Endothelial cell of umbilical vein (primary cell): ENCODE measurements around the gene C6orf89. TPM values are rescaled to one million over a fixed set of nuclear protein-coding genes. Genes with fewer than 3 reads are reported as not detected.

ENCODE experiments used
- BruUV-seq: library from RNA; stranded (reverse); fragments of 400-500 nt; replicated peaks from 2 replicates; lab custom pipeline; 2021; lab: Mats Ljungman, UMichigan
- CTCF ChIA-PET: fragments of 300-600, 350-600 bp; sonication (Branson Sonifier 250); formaldehyde crosslinking; loops from one replicate; lab custom pipeline; 2021; ENCODE audit warnings: antibody characterized with exemption, inconsistent platforms; lab: Charles Lee
- POLR2A ChIA-PET: fragments of 300-600, 350-600 bp; sonication (Branson Sonifier 250); formaldehyde crosslinking; loops from one replicate; lab custom pipeline; 2021; ENCODE audit warnings: antibody characterized with exemption, inconsistent platforms; lab: Charles Lee
- DNase-seq: peaks from one replicate; pipeline ENCODE4 v3.0.0-alpha.2; 2011; ENCODE audit warnings: low read depth, low spot score
- FAIRE-seq: peaks from 2 replicates; lab custom pipeline; 2011; peaks lifted over from hg19 to GRCh38; lab: Jason Lieb, UNC
- H2AFZ ChIP-seq: 2 replicates; pipeline ENCODE4 v1.6.0; 2012; ENCODE audit warnings: low read depth, low read length, control low read depth, inconsistent platforms
- H3K27ac ChIP-seq: 2 replicates; pipeline ENCODE4 v1.5.1; 2011; ENCODE audit warnings: low read depth, mild to moderate bottlenecking, control low read depth, low read length, moderate library complexity; ENCODE audit not compliant: insufficient read depth
- H3K27me3 ChIP-seq, 2 experiments: 2 replicates each; pipeline versions ENCODE4 v1.6.0 to v1.6.1; 2011; ENCODE audit warnings: low read length in 2 of 2, mixed read lengths in 1 of 2; ENCODE audit not compliant: control insufficient read depth in 2 of 2, insufficient read depth in 2 of 2
- H3K36me3 ChIP-seq, 2 experiments: 2 replicates in 1 of 2; 3 replicates in 1 of 2; pipeline ENCODE4 v1.5.1; 2011; ENCODE audit warnings: low read length in 2 of 2, mild to moderate bottlenecking in 1 of 2, moderate library complexity in 1 of 2; ENCODE audit not compliant: control insufficient read depth in 2 of 2, insufficient read depth in 2 of 2; ENCODE audit errors: extremely low read depth in 1 of 2
- H3K4me1 ChIP-seq: 3 replicates; pipeline ENCODE4 v1.5.1; 2011; ENCODE audit warnings: mild to moderate bottlenecking, low read length; ENCODE audit not compliant: control insufficient read depth, insufficient read depth; ENCODE audit errors: extremely low read depth
- H3K4me2 ChIP-seq: 2 replicates; pipeline ENCODE4 v1.6.1; 2011; ENCODE audit warnings: low read length, control low read depth, mixed read lengths; ENCODE audit not compliant: insufficient read depth
- H3K4me3 ChIP-seq, 3 experiments: fragments of 200-600 bp in 1 of 3; sonication (generic), shearing (Covaris generic) in 1 of 3; replicated peaks in 1 of 3; 2 replicates each; pipeline ENCODE4 v1.5.1; 2011 to 2016; ENCODE audit warnings: control low read depth in 3 of 3, low read length in 3 of 3, mild to moderate bottlenecking in 2 of 3, inconsistent platforms in 1 of 3, low read depth in 1 of 3, moderate library complexity in 1 of 3; ENCODE audit not compliant: insufficient read depth in 1 of 3
- H3K79me2 ChIP-seq: 2 replicates; pipeline ENCODE4 v1.6.0; 2012; ENCODE audit warnings: low read length, inconsistent platforms; ENCODE audit not compliant: control insufficient read depth, insufficient read depth
- H3K9ac ChIP-seq: replicated peaks from 2 replicates; pipeline ENCODE3; 2011; ENCODE audit warnings: low read length, control low read depth; ENCODE audit not compliant: insufficient read depth; ENCODE audit errors: extremely low read depth
- H3K9me1 ChIP-seq: replicated peaks from 3 replicates; pipeline ENCODE4 v1.6.0; 2011; ENCODE audit warnings: mild to moderate bottlenecking, low read length; ENCODE audit not compliant: control insufficient read depth, insufficient read depth; ENCODE audit errors: extremely low read depth
- H3K9me3 ChIP-seq: replicated peaks from 2 replicates; pipeline ENCODE4 v1.5.1; 2012; ENCODE audit warnings: low read length, inconsistent platforms; ENCODE audit not compliant: control insufficient read depth, insufficient read depth
- H4K20me1 ChIP-seq: replicated peaks from 2 replicates; pipeline ENCODE3; 2011; ENCODE audit warnings: mild to moderate bottlenecking, low read length; ENCODE audit not compliant: control insufficient read depth, insufficient read depth; ENCODE audit errors: extremely low read depth
- EZH2 ChIP-seq: IDR thresholded peaks from 2 replicates; pipeline ENCODE4 v1.6.1; 2012; ENCODE audit warnings: borderline replicate concordance, low read depth, mild to moderate bottlenecking, moderate library complexity, low read length, inconsistent platforms; ENCODE audit not compliant: severe bottlenecking
- FOS ChIP-seq: IDR thresholded peaks from 2 replicates; pipeline ENCODE4 v1.6.1; 2011; ENCODE audit warnings: mild to moderate bottlenecking, low read length, moderate library complexity, borderline replicate concordance; ENCODE audit not compliant: insufficient read depth
- GATA2 ChIP-seq: IDR thresholded peaks from 2 replicates; pipeline ENCODE4 v1.7.0; 2011; ENCODE audit warnings: low read depth, mild to moderate bottlenecking, moderate library complexity, mixed read lengths, low read length; ENCODE audit not compliant: insufficient read length, insufficient read depth
- JUN ChIP-seq: IDR thresholded peaks from 2 replicates; pipeline ENCODE4 v1.6.1; 2011; ENCODE audit warnings: borderline replicate concordance, low read depth; ENCODE audit not compliant: insufficient read length, insufficient read depth
- MYC ChIP-seq: IDR thresholded peaks from one replicate; pipeline ENCODE4 v1.6.1; 2011; ENCODE audit warnings: mild to moderate bottlenecking, low read depth, low read length
- POLR2A ChIP-seq: IDR thresholded peaks from 2 replicates; pipeline ENCODE4 v1.6.1; 2012; ENCODE audit warnings: low read depth, mild to moderate bottlenecking, control low read depth, low read length
- POLR2AphosphoS5 ChIP-seq: IDR thresholded peaks from 2 replicates; pipeline ENCODE4 v1.6.1; 2012; ENCODE audit warnings: low read depth, mild to moderate bottlenecking, control low read depth, low read length, moderate library complexity; ENCODE audit not compliant: insufficient read depth
- dilution Hi-C: fragments of 300-500 bp; cut with MboI; formaldehyde crosslinking; loops from one replicate; pipeline ENCODE4 v1.15.0; 2019; ENCODE audit warnings: low sequenced_read_pairs; ENCODE audit not compliant: extremely low pct_ligation_motif_present
- intact Hi-C: fragments of 100-400 bp; cut with micrococcal nuclease; formaldehyde crosslinking; loops from one replicate; pipeline ENCODE4 v1.10.0; 2022
- polyA plus RNA-seq, 4 experiments: library from polyadenylated mRNA; depleted of rRNA in 3 of 4; stranded (reverse) in 3 of 4; unstranded in 1 of 4; fragments of >200 nt; gene quantifications; 2 replicates each; pipeline versions ENCODE4 v1.2.1 to v1.2.3, GENCODE V29; 2011 to 2012; ENCODE audit warnings: missing spikeins in 1 of 4
- total RNA-seq: library from RNA; stranded (reverse); gene quantifications from 2 replicates; pipeline ENCODE4 v1.2.3, GENCODE V29; 2021
- TF ChIP-seq, protein P1 (sequence below), 2 donors: IDR thresholded peaks; 1 replicate in 1 of 2; 2 replicates in 1 of 2; pipeline ENCODE4 v1.5.1; 2011; ENCODE audit warnings: low read length in 2 of 2, mild to moderate bottlenecking in 2 of 2, moderate library complexity in 2 of 2, control low read depth in 1 of 2, inconsistent platforms in 1 of 2, low read depth in 1 of 2; ENCODE audit not compliant: insufficient read depth in 1 of 2; ENCODE audit errors: extremely low read depth in 1 of 2
- TF ChIP-seq, protein P2 (sequence below): IDR thresholded peaks from 2 replicates; pipeline ENCODE4 v1.6.1; 2011; ENCODE audit not compliant: insufficient read depth, insufficient read length

Gene C6orf89
- total and polyA plus RNA-seq, 2 donors (not counting 3 experiments of a cell fraction or from before 2014, with no cell fraction given): 18.2 to 34.0 TPM

DNA sequence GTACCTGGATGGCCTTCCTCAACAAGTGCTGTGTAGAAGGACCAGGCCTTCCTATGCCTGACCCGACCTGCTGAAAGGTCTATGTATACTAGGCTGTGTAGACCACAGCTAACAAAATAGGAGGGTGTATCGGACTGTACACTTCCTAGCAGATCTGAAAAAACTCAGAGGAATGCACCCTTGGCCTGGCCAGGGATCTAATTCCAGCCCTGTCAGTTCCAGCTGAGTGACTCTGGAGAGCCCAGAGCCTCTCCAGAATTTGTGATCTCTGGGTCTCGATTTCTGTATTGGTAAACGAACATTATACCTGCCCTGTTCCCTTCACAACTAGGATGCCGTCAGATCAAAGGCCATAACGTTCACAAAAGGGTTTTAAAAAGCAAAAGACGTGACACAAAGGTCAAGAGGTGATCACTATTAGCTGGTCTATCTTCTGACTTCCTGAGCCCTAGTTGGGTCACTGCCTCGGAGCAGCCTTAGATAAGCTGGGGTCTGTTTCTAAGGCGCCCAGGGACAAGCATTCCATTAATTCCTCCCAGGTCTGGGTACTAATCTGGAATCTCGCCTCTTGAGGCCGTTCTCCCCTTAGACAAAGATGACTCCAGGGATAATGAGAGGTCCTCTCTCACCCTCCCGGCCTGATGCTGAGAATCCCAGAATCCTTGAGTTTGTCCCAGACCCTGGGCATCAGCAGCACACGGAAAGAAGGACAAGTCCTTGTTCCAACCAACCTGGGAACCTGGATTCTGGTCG is 86.3 kb downstream of the C6orf89 start:
- Histone ChIP-seq H3K4me3 (no peak overlapping the region), H4K20me1 (no peaks in the 10 kb centered on the region), H3K9me1 (no peaks in the 10 kb centered on the region), H3K9ac (no peak overlapping the region), H3K79me2 (no peaks in the 10 kb centered on the region), H3K27me3 (no peaks in the 10 kb centered on the region), H3K9me3 (no peaks in the 10 kb centered on the region), H2AFZ (no peak overlapping the region), H3K4me2 (no peak overlapping the region), H3K4me1 (no peaks in the 10 kb centered on the region), H3K27ac (no peak overlapping the region), H3K36me3 (peaks cover 39 to 88% of the 10 kb centered on the region in 2 experiments)
- no TSS peak for BruUV-seq
- TF ChIP-seq MYC (no peak), JUN (no peak), GATA2 (no peak), FOS (no peak), POLR2A (no peak), EZH2 (no peak), POLR2AphosphoS5 (no peak)
- TF ChIP-seq, protein P1, sequence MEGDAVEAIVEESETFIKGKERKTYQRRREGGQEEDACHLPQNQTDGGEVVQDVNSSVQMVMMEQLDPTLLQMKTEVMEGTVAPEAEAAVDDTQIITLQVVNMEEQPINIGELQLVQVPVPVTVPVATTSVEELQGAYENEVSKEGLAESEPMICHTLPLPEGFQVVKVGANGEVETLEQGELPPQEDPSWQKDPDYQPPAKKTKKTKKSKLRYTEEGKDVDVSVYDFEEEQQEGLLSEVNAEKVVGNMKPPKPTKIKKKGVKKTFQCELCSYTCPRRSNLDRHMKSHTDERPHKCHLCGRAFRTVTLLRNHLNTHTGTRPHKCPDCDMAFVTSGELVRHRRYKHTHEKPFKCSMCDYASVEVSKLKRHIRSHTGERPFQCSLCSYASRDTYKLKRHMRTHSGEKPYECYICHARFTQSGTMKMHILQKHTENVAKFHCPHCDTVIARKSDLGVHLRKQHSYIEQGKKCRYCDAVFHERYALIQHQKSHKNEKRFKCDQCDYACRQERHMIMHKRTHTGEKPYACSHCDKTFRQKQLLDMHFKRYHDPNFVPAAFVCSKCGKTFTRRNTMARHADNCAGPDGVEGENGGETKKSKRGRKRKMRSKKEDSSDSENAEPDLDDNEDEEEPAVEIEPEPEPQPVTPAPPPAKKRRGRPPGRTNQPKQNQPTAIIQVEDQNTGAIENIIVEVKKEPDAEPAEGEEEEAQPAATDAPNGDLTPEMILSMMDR (IDR thresholded peaks at IDR 0.05; ENCODE audit: extremely low read depth in 1 of 2, insufficient read depth in 1 of 2, low read depth in 1 of 2, low read length in 2 of 2): no peak
- TF ChIP-seq, protein P2, sequence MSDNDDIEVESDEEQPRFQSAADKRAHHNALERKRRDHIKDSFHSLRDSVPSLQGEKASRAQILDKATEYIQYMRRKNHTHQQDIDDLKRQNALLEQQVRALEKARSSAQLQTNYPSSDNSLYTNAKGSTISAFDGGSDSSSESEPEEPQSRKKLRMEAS: no peak
- ChIA-PET POLR2A (no interaction called here), CTCF (no interaction called here)
- dilution Hi-C loops: no loop called here
- no peak for FAIRE-seq
- intact Hi-C loops: no loop called here
- DNase-seq: no peak
